ENCODE measurements around the gene EDIL3.

- TF ChIP-seq CTCF (IDR thresholded peaks at IDR 0.05; ENCODE audit: low read length) (no peak), EZH2phosphoT487 (IDR thresholded peaks at IDR 0.05; ENCODE audit: low read length) (no peak)
Measured at GRCh38 chr5:84384604-84385575, at the start of gene EDIL3.
